Islet precursor cell (in vitro differentiated cells): ENCODE data around the gene NUP50.

Experiments
- DNase-seq: peaks from one replicate; pipeline ENCODE4 v3.0.0-alpha.2; 2018

Gene NUP50

GRCh38 chr22:45211435-45211834, 47.7 kb downstream of the NUP50 start:
- no peak for DNase-seq

- no peak for DNase-seq
Measured at GRCh38 chr22:45211848-45212247, 48.1 kb downstream of the NUP50 start.

- peak; percentile 95 for DNase-seq
Measured at GRCh38 chr22:45212306-45212709, 48.6 kb downstream of the NUP50 start.

- DNase-seq = peak; percentile 81
Measured at GRCh38 chr22:45212992-45213751, 49.4 kb downstream of the NUP50 start.

GRCh38 chr22:45216133-45217003, 52.6 kb downstream of the NUP50 start:
- DNase-seq = peak; percentile 75

GRCh38 chr22:45217345-45217744, 53.6 kb downstream of the NUP50 start:
- DNase-seq = no peak

GRCh38 chr22:45217806-45218205, 54.1 kb downstream of the NUP50 start:
- no peak for DNase-seq

GRCh38 chr22:45218976-45219375, 55.3 kb downstream of the NUP50 start:
- DNase-seq = no peak

- no peak for DNase-seq
Measured at GRCh38 chr22:45221201-45221600, 57.5 kb downstream of the NUP50 start.

- DNase-seq = peak; percentile 42
Measured at GRCh38 chr22:45223304-45224117, 59.8 kb downstream of the NUP50 start.

GRCh38 chr22:45224331-45224730, 60.6 kb downstream of the NUP50 start:
- peak; percentile 32 for DNase-seq

GRCh38 chr22:45224988-45225731, 61.4 kb downstream of the NUP50 start:
- peak; percentile 52 for DNase-seq

- DNase-seq = peak; percentile 49
Measured at GRCh38 chr22:45225732-45226502, 62.2 kb downstream of the NUP50 start.

- peak; percentile 41 for DNase-seq
Measured at GRCh38 chr22:45226503-45227186, 62.9 kb downstream of the NUP50 start.

- peak; percentile 45 for DNase-seq
Measured at GRCh38 chr22:45227645-45228400, 64.1 kb downstream of the NUP50 start.

- DNase-seq = no peak
Measured at GRCh38 chr22:45228401-45228754, 64.7 kb downstream of the NUP50 start.

GRCh38 chr22:45229181-45229580, 65.5 kb downstream of the NUP50 start:
- DNase-seq = no peak

- no peak for DNase-seq
Measured at GRCh38 chr22:45230026-45230721, 66.4 kb downstream of the NUP50 start.

GRCh38 chr22:45231293-45231692, 67.6 kb downstream of the NUP50 start:
- DNase-seq = no peak

- no peak for DNase-seq
Measured at GRCh38 chr22:45233386-45233785, 69.7 kb downstream of the NUP50 start.
